ENCODE measurements around the gene PRR7. TPM values are rescaled to one million over a fixed set of nuclear protein-coding genes. Genes with fewer than 3 reads are reported as not detected.

Gene PRR7
- polyA plus RNA-seq, 6 donors from 2014 or later = 16.2 to 39.5 (median 25.7) TPM

- Mint-ChIP-seq H3K9me3 (no peaks in the 10 kb centered on the region), H3K36me3 (no peaks in the 10 kb centered on the region), H3K4me3 (no peak overlapping the region), H3K27ac (peak overlapping the region in 1 of 6 donors; percentile 69), H3K27me3 (no peaks in the 10 kb centered on the region), H3K4me1 (peaks cover 2 to 11% (median 8%) of the 10 kb centered on the region in 3 donors)
- DNase-seq (no peak), ATAC-seq (ENCODE audit: low read depth in 2 of 2) (no peak)
Observed at GRCh38 chr5:177487144-177487543, 40.5 kb downstream of the PRR7 start.

- Mint-ChIP-seq H3K27ac (no peak overlapping the region), H3K36me3 (peaks cover 0 to 5% of the 10 kb centered on the region in 2 donors), H3K9me3 (no peaks in the 10 kb centered on the region)
Observed at GRCh38 chr5:177487975-177488374, 41.4 kb downstream of the PRR7 start.

GRCh38 chr5:177489119-177489716, 42.6 kb downstream of the PRR7 start:
- Mint-ChIP-seq H3K36me3 (peaks cover 0 to 7% of the 10 kb centered on the region in 2 donors), H3K27ac (no peak overlapping the region), H3K4me3 (no peak overlapping the region), H3K4me1 (peaks cover 13 to 25% (median 22%) of the 10 kb centered on the region in 3 donors), H3K9me3 (peaks cover 0 to 2% (median 0%) of the 10 kb centered on the region in 7 donors), H3K27me3 (no peaks in the 10 kb centered on the region)
- ATAC-seq (ENCODE audit: low read depth in 2 of 2) (no peak), DNase-seq (no peak)

More at GRCh38 chr5:177487975-177488374, 41.4 kb downstream of the PRR7 start:
- no peaks in the 10 kb centered on the region for H3K27me3 Mint-ChIP-seq
- no peak for ATAC-seq (ENCODE audit: low read depth in 2 of 2)
- H3K4me3 Mint-ChIP-seq = no peak overlapping the region
- no peak for DNase-seq
- H3K4me1 Mint-ChIP-seq = peaks cover 5 to 16% (median 13%) of the 10 kb centered on the region in 3 donors

- Mint-ChIP-seq H3K4me1 (peaks cover 20 to 30% (median 29%) of the 10 kb centered on the region in 3 donors), H3K9me3 (peaks cover 0 to 2% (median 0%) of the 10 kb centered on the region in 7 donors), H3K4me3 (peak overlapping the region in 1 of 8 donors; percentile 16), H3K36me3 (peaks cover 0 to 7% of the 10 kb centered on the region in 2 donors), H3K27ac (peak overlapping the region in 4 of 6 donors; percentile 14 to 84 (median 48)), H3K27me3 (no peaks in the 10 kb centered on the region)
- DNase-seq = no peak
- no peak for ATAC-seq (ENCODE audit: low read depth in 2 of 2)
Observed at GRCh38 chr5:177490311-177490991, 43.8 kb downstream of the PRR7 start.

GRCh38 chr5:177490992-177491391, 44.4 kb downstream of the PRR7 start:
- Mint-ChIP-seq H3K27ac (peak overlapping the region in 1 of 6 donors; percentile 66), H3K4me3 (no peak overlapping the region)
- no peak for DNase-seq

GRCh38 chr5:177491429-177491945, 44.9 kb downstream of the PRR7 start:
- Mint-ChIP-seq H3K27ac (no peak overlapping the region), H3K36me3 (peaks cover 0 to 7% of the 10 kb centered on the region in 2 donors), H3K27me3 (no peaks in the 10 kb centered on the region), H3K4me1 (peaks cover 29 to 37% (median 36%) of the 10 kb centered on the region in 3 donors), H3K9me3 (peaks cover 0 to 2% (median 0%) of the 10 kb centered on the region in 7 donors), H3K4me3 (no peak overlapping the region)
- DNase-seq = no peak
- peak in 1 of 2 donors; percentile 11 for ATAC-seq (ENCODE audit: low read depth in 2 of 2)

More at GRCh38 chr5:177490992-177491391, 44.4 kb downstream of the PRR7 start:
- Mint-ChIP-seq H3K36me3 (peaks cover 0 to 7% of the 10 kb centered on the region in 2 donors), H3K27me3 (no peaks in the 10 kb centered on the region), H3K9me3 (peaks cover 0 to 2% (median 0%) of the 10 kb centered on the region in 7 donors), H3K4me1 (peaks cover 24 to 32% (median 31%) of the 10 kb centered on the region in 3 donors)
- ATAC-seq (ENCODE audit: low read depth in 2 of 2) = no peak

- H3K27ac Mint-ChIP-seq = peak overlapping the region in 1 of 6 donors; percentile 30
- no peak for DNase-seq
- H3K4me1 Mint-ChIP-seq = peaks cover 30 to 37% (median 36%) of the 10 kb centered on the region in 3 donors
- peaks cover 0 to 7% of the 10 kb centered on the region in 2 donors for H3K36me3 Mint-ChIP-seq
- no peak overlapping the region for H3K4me3 Mint-ChIP-seq
- no peaks in the 10 kb centered on the region for H3K27me3 Mint-ChIP-seq
- ATAC-seq (ENCODE audit: low read depth in 2 of 2) = no peak
- H3K9me3 Mint-ChIP-seq = peaks cover 0 to 2% (median 0%) of the 10 kb centered on the region in 7 donors
Observed at GRCh38 chr5:177491983-177492746, 45.6 kb downstream of the PRR7 start.

GRCh38 chr5:177492841-177493240, 46.2 kb downstream of the PRR7 start:
- Mint-ChIP-seq H3K36me3 (peaks cover 0 to 7% of the 10 kb centered on the region in 2 donors), H3K4me3 (no peak overlapping the region), H3K27ac (peak overlapping the region in 4 of 6 donors; percentile 13 to 58 (median 36)), H3K9me3 (peaks cover 0 to 2% (median 0%) of the 10 kb centered on the region in 7 donors), H3K27me3 (no peaks in the 10 kb centered on the region), H3K4me1 (peaks cover 32 to 40% (median 39%) of the 10 kb centered on the region in 3 donors)
- ATAC-seq (ENCODE audit: low read depth in 2 of 2) (no peak), DNase-seq (no peak)

GRCh38 chr5:177493795-177494345, 47.3 kb downstream of the PRR7 start:
- Mint-ChIP-seq H3K4me1 (peaks cover 42 to 50% (median 48%) of the 10 kb centered on the region in 3 donors), H3K4me3 (peak overlapping the region in 2 of 8 donors; percentile 48 to 70), H3K27ac (peak overlapping the region in 4 of 6 donors; percentile 56 to 81 (median 60)), H3K36me3 (peaks cover 0 to 7% of the 10 kb centered on the region in 2 donors), H3K27me3 (peaks cover 3 to 7% (median 4%) of the 10 kb centered on the region in 3 donors), H3K9me3 (peaks cover 0 to 2% (median 0%) of the 10 kb centered on the region in 7 donors)
- ATAC-seq (ENCODE audit: low read depth in 2 of 2) (no peak), DNase-seq (no peak)

- peaks cover 4 to 7% (median 5%) of the 10 kb centered on the region in 3 donors for H3K27me3 Mint-ChIP-seq
- H3K9me3 Mint-ChIP-seq = peaks cover 0 to 2% (median 0%) of the 10 kb centered on the region in 7 donors
- H3K27ac Mint-ChIP-seq = peak overlapping the region in 4 of 6 donors; percentile 56 to 86 (median 72)
- H3K4me1 Mint-ChIP-seq = peaks cover 46 to 52% (median 50%) of the 10 kb centered on the region in 3 donors
- DNase-seq (peak; percentile 66), ATAC-seq (ENCODE audit: low read depth in 2 of 2) (peak; percentile 62 to 70)
- H3K36me3 Mint-ChIP-seq = peaks cover 0 to 7% of the 10 kb centered on the region in 2 donors
- H3K4me3 Mint-ChIP-seq = peak overlapping the region in 2 of 8 donors; percentile 41 to 48
Observed at GRCh38 chr5:177494346-177495195, 48.0 kb downstream of the PRR7 start.

- peak overlapping the region in 2 of 6 donors; percentile 42 to 59 for H3K27ac Mint-ChIP-seq
- H3K27me3 Mint-ChIP-seq = peaks cover 4 to 8% (median 7%) of the 10 kb centered on the region in 3 donors
- DNase-seq (no peak), ATAC-seq (ENCODE audit: low read depth in 2 of 2) (no peak)
- peaks cover 0 to 2% (median 0%) of the 10 kb centered on the region in 7 donors for H3K9me3 Mint-ChIP-seq
- peaks cover 0 to 7% of the 10 kb centered on the region in 2 donors for H3K36me3 Mint-ChIP-seq
- peaks cover 48 to 54% (median 52%) of the 10 kb centered on the region in 3 donors for H3K4me1 Mint-ChIP-seq
- peak overlapping the region in 7 of 8 donors; percentile 21 to 81 (median 57) for H3K4me3 Mint-ChIP-seq
Observed at GRCh38 chr5:177495243-177496060, 48.8 kb downstream of the PRR7 start.
